T-helper 2 cell treated with Interferon-gamma antibody and Interleukin-4, amounts not matched to agents 100 ng/mL and 5 ng/mL, for 36 hours (primary cell): ENCODE data around the gene SHOC2. TPM values are rescaled to one million over a fixed set of nuclear protein-coding genes. Genes with fewer than 3 reads are reported as not detected.

Experiments
- intact Hi-C: fragments of 100-400 bp; cut with micrococcal nuclease; formaldehyde crosslinking; loops from one replicate; pipeline ENCODE4 v1.15.1; 2023
- total RNA-seq: library from RNA; stranded (reverse); gene quantifications from 2 replicates; pipeline ENCODE4 v1.2.3, GENCODE V29; 2022

SHOC2 gene
- total RNA-seq: 42.9 and 43.9 TPM in 2 replicates

DNA sequence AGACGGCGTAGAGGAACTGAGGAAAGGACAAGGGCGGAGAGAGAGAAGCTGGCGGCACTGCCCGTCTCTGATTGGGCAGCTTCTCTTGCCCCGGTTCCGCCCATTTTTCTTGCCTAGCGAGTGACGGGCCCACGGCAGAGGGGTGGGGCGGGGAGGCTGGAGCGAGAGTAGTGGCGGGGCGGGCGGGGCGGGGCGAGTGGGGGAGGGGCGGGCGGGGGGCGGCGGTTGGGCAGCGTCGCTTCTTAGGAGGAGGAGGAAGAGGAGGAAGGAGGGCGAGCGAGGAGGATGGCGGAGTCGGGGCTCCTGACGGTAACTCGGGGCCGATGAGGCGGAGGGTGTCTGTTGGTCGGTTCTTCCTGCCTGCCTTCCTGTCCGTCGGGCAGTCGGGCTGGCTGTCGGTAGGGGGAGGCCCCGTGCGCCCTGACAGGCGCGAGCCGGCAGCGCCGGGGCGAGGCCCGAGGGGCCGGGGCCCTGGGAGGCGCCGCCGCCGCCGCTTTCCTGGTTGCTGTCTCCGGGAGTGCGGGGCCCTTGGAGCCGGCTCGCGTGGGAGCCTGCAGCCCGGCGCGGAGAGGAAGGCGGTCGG, at the start of gene SHOC2:
Gene SHOC2, plus strand, starts transcription at position 256 of the 583 bp plus-strand sequence. CDS start 44,755 bp downstream, outside the sequence.
- intact Hi-C loops: loop anchor here (1.0 to 5.0 kb wide), 14 partner anchors 17 to 1527 kb away; partner anchors contain the start of genes ADD3, DUSP5, SMC3 and VTI1A

DNA sequence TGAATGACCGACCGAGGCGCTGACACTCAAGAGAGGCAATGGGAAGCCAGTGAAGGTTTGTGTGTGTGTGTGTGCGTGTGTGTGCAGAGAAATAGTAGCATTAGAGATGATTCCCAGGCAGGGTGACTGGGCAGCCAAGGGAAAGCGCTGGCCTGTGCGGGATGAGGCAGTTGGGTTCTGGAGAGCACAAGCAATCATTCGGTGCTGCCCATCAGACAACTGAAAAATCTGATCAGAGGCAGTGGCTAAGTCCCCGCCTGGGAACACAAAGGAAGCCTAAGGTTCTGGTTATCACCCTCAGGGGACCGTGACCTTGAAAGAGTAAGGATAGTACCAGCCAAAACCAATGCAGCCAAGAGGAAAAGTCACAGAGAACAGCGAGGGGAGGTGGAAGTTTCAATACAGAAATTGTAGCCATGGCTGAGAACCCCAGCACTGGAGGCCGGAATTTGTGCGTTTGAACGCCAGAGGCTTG, 48.5 kb upstream of the SHOC2 start:
- intact Hi-C loops: loop anchor here (5.0 kb wide), 3 partner anchors 304 to 659 kb away; partner anchors contain the start of gene SMC3

- intact Hi-C loops: loop anchor here (1.0 to 5.0 kb wide), 10 partner anchors 7 to 659 kb away; partner anchors contain the start of genes BBIP1, SHOC2 and SMC3
These were observed 47.9 kb upstream of the SHOC2 start, which contains the start of gene PDCD4 for GRCh38 chr10:110871298-110872084. TSS of gene PDCD4 (plus strand) at chr10:110871928. CDS start at chr10:110876028, 4,100 bp downstream.

GRCh38 chr10:110872145-110872983, 47.0 kb upstream of the SHOC2 start:
- intact Hi-C loops: loop anchor here (1.0 to 5.0 kb wide), 10 partner anchors 8 to 660 kb away; partner anchors contain the start of genes BBIP1, SHOC2 and SMC3

GRCh38 chr10:110872984-110873923, 46.1 kb upstream of the SHOC2 start:
- intact Hi-C loops: loop anchor here (1.0 to 5.0 kb wide), 10 partner anchors 9 to 661 kb away; partner anchors contain the start of genes BBIP1, SHOC2 and SMC3

GRCh38 chr10:110873951-110874350, 45.5 kb upstream of the SHOC2 start:
- intact Hi-C loops: loop anchor here (1.0 to 5.0 kb wide), 5 partner anchors 9 to 662 kb away; partner anchors contain the start of gene SMC3

DNA sequence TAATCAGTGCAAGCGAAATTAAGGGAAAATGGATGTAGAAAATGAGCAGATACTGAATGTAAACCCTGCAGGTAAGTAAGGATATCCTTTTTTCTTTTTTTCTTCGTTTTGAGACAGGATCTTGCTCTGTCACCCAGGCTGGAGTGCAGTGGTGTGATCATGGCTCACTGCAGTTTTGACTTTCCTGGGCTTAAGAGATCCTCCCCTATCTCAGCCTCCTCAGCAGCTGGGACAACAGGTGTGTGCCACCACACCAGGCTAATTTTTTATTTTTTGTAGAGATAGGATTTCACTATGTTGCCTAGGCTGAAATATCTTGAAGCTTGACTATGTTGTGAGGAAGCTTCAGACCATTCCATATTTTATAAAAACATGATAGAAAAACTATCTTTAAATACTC, 43.4 kb upstream of the SHOC2 start:
- intact Hi-C loops: no loop called here

DNA sequence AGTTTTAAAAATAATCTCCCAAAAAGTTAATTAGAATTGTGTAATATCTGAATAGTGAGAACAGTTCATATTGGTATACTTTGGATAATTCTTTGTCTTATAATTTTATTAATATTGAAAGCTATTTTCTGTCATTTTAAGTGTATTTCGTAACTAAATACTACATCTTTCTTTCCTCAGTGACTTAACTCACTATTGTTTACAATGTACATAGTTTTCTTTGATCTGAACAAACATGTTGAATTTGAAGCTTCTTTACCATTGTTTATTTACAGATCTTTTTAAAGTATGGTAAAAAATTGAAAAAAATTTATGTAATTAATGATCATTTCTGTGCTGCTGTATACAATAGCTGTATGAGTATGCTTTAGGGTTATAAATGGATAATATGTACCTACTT, 42.6 kb upstream of the SHOC2 start:
- intact Hi-C loops: no loop called here

GRCh38 chr10:110880012-110880411, 39.4 kb upstream of the SHOC2 start:
- intact Hi-C loops: no loop called here

DNA sequence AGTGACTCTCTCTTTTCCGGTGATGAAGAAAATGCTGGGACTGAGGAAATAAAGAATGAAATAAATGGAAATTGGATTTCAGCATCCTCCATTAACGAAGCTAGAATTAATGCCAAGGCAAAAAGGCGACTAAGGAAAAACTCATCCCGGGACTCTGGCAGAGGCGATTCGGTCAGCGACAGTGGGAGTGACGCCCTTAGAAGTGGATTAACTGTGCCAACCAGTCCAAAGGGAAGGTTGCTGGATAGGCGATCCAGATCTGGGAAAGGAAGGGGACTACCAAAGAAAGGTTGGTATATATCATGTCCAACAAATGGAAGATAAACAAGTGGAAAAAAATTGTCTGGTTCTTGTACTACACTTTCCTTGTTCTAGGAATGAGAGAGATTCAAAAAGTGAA, 38.2 kb upstream of the SHOC2 start:
- intact Hi-C loops: no loop called here

DNA sequence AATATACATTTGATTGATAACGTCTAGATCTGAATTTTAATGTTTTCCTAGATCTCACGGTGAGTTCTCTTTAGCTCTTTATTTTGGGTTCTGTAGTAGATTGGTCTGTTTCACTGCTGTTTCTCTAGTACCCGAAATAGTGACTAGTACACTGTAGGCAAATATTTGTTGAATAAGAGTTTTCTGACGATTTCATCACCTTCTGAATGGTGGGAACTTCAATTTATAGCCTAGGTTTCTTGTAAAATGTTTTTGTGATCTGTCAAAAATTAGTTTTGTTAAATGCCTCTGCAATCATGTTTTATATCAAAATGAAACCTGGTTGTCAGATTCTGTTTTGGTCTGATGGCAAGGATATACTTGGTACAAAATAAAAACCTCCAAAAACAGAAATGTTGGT, 37.5 kb upstream of the SHOC2 start:
- intact Hi-C loops: no loop called here

GRCh38 chr10:110883924-110884323, 35.5 kb upstream of the SHOC2 start:
- intact Hi-C loops: loop anchor here (1.0 kb wide), 2 partner anchors 9 to 10 kb away; no protein-coding TSS in a partner anchor

DNA sequence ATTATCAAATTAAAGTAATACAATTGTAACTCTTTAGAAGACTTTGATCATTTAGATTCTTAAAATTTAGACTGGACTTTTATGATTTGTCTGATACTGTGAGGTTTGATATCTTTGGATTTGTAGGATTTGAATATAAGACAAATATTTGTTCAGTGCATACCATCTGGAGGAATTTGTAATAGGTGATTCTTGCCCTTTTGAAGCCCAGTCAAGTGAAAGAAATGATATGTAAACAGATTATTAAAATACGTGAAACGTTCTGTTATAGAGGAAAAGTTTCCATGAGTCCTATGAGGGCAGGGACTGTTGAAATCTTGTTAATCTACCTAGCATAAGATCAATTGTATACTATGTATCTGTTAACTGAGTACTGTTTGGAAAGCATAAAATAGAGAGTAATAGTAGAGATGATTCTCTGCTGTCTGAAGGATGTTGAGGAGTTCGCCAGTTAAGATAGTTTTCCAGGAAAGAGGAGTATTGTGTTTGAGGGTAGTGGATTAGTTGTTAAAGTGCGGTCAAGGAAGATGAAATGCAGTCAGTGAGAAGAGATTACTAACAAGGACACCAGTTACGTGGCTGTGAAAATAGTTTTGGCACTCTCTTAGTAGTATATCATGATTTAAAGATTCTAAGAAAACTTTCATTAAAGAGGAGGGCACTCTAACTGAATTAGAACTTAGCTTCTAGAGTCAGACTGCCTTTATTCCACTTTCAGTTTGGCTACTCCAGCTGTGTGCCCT, 33.3 kb upstream of the SHOC2 start:
- intact Hi-C loops: no loop called here

DNA sequence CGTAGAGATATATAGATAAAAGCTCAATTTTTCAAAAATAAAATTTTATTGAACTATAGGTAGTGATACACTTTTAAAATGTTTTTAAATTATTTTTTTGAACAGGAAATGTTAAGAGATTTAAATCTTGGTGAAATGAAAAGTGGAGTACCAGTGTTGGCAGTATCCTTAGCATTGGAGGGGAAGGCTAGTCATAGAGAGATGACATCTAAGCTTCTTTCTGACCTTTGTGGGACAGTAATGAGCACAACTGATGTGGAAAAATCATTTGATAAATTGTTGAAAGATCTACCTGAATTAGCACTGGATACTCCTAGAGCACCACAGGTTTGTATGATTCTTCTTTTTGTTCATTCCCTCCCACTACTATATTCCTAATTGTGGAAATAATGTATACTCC, 31.8 kb upstream of the SHOC2 start:
- intact Hi-C loops: no loop called here

- intact Hi-C loops: loop anchor here (1.0 to 2.0 kb wide), 4 partner anchors 8 to 282 kb away; no protein-coding TSS in a partner anchor
These were observed 26.7 kb upstream of the SHOC2 start for GRCh38 chr10:110892602-110893288.

DNA sequence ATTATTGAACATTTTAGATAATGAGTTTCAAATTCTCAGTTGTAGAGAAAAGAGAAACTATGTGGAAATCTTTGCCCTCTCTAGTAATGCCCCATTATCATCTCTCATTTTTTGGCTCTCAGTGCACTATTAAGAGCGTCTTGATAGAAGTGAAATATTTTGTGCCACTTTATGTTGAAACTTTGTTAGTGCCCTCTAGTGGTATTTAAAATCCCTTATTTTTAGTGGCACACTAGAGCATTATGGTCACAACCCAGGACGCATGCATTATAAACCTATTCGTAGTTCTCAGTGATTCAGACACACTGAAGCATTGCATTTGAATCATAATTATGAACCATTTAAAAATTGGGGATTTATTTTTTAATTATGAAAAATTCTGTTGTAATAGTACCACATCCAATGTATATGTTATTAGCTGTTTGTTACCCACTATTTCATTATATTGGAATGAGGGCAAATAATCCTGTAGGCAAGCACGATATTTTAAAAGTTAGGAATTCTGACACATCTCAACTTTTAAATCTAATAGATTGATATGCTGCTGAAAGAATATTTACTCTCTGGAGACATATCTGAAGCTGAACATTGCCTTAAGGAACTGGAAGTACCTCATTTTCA, 25.7 kb upstream of the SHOC2 start:
- intact Hi-C loops: loop anchor here (1.0 to 2.0 kb wide), 4 partner anchors 9 to 283 kb away; no protein-coding TSS in a partner anchor

GRCh38 chr10:110897184-110897583, 22.2 kb upstream of the SHOC2 start:
- intact Hi-C loops: no loop called here

GRCh38 chr10:110898391-110898790, 21.0 kb upstream of the SHOC2 start:
- intact Hi-C loops: no loop called here
